Erythroblast (primary cell): ENCODE results near the gene PRR5.

ENCODE experiments used
- GATA1 ChIP-seq: IDR thresholded peaks from 2 replicates; pipeline ENCODE4 v1.6.1; 2011; ENCODE audit warnings: low read depth, mild to moderate bottlenecking, control low read depth, low read length, moderate library complexity
- POLR2A ChIP-seq: IDR thresholded peaks from 2 replicates; pipeline ENCODE4 v1.6.1; 2011; ENCODE audit warnings: mild to moderate bottlenecking, low read length

- TF ChIP-seq POLR2A = no peak
- TF ChIP-seq GATA1 = no peak
Measured at GRCh38 chr22:44663256-44663999, 38.6 kb upstream of the PRR5 start.
